ENCODE data around the gene DCP2.
A peak's percentile ranks its signal among the peaks of the same experiment; 100 is the strongest.

The DCP2 gene

DNA sequence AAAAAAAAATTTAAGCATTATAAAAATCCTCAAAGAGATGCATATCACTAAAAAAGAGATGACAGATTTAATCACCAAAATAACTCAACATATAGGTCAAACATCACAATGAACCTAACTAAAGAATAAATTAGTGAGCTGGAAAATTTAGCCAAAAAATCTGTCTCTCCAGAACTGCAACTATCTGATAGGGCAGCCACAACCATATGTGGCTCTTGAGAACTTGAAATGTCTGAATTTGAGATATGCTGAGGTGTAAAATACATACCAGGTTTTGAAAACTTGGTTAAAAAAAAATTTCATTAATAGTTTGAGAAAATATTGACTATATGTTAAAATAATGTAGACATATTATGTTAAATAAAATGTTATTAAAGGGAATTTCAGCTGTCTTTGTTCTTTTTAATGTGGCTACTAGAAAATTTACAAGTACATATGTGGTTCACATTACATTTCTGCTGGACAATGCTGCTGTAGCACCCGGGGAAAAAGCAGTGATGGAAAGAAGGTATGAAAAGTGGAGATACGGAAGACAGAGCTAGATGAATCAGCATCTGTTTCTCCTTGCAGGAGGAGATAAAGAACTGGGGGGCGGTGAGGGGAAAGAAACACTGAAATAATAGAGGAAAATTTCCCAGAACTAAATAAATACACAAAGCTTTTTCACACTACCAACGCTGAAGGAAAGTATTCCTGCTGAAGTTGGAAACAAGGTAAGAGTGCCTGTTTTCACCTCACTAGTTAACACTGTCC, 66.1 kb downstream of the DCP2 start:
- no peak overlapping the region for H3K4me3 ChIP-seq (ENCODE audit: low read length)
- TF ChIP-seq CTCF (conservative IDR thresholded peaks at IDR 0.05; ENCODE audit: low read length) = no peak
- no peak for DNase-seq (ENCODE audit: low read depth)

DNA sequence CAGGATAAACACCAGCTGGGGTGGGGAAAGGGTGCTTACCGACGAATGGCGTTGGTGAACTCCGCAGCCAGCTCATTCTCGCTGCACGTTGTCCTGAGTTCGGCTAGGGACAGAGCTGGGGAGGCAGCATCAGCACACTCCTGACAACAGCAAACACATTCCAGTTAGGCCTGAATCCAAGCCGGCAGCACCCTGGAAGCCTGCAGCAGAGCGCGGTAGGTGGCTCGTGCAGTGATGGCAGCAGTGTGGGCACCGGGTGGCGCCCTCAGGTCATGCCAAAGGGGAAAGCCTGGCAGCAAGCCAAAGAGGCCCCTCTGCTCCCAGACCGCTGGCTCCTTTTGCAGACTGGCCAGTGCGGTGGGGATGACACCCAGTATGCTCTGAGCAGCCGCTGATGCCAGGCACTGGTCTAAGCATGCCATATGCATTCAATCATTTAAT, 66.9 kb downstream of the DCP2 start:
- peak; percentile 37 for DNase-seq (ENCODE audit: low read depth)
- TF ChIP-seq CTCF (conservative IDR thresholded peaks at IDR 0.05; ENCODE audit: low read length) = peak; percentile 31
- no peak overlapping the region for H3K4me3 ChIP-seq (ENCODE audit: low read length)

DNA sequence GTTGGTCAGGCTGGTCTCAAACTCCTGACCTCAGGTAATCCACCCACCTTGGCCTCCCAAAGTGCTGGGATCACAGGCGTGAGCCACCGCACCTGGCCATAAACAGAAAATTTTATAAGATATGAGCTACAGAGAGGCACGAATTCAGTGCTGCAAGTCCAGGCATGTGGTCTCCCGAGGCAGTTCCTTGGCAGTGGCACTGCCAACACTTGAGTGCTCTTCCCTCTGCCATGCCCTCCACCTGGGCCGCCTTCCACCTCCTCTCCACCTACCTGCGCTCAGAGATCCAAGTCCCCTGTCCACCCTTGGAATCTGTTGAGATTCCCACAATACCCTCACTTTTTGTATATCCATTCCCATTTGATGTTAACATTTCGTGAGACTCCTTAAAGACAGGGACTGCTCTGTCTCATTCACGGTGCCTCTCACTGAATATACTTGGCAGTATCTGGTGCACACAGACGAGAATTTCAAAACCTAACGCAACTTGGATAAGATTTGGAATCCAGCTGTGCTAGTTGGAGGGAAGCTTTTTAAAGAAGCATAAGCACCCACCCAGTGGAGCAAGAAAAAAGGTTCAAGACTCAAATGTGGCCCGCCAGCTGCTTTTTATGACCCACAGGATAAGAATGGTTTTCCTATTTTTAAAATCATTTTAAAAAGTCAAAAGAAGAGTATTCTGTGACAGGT, 68.3 kb downstream of the DCP2 start:
- no peak overlapping the region for H3K4me3 ChIP-seq (ENCODE audit: low read length)
- TF ChIP-seq CTCF (conservative IDR thresholded peaks at IDR 0.05; ENCODE audit: low read length) = no peak
- DNase-seq (ENCODE audit: low read depth) = no peak

DNA sequence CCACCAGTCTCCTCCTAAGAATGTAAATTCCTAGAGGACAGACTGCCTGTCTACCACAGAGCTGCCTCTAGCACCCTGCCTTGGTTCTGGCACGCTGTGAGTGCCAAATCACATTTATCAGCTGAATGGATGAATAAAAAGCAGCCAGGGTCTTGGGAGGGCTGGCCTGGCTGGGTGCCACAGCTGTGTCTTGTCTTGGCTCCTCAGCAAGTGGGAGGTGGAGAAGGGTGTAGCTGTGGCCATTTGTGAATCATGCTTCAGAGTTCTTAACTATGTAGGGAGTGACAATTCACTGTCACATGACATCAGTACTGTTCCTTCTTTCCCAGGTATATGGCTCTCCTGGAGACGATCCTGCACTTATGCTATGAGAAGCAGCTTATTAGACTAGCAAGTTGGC, 70.6 kb downstream of the DCP2 start:
- peak; percentile 39 for DNase-seq (ENCODE audit: low read depth)
- H3K4me3 ChIP-seq (ENCODE audit: low read length) = no peak overlapping the region
- no peak for TF ChIP-seq CTCF (conservative IDR thresholded peaks at IDR 0.05; ENCODE audit: low read length)

DNA sequence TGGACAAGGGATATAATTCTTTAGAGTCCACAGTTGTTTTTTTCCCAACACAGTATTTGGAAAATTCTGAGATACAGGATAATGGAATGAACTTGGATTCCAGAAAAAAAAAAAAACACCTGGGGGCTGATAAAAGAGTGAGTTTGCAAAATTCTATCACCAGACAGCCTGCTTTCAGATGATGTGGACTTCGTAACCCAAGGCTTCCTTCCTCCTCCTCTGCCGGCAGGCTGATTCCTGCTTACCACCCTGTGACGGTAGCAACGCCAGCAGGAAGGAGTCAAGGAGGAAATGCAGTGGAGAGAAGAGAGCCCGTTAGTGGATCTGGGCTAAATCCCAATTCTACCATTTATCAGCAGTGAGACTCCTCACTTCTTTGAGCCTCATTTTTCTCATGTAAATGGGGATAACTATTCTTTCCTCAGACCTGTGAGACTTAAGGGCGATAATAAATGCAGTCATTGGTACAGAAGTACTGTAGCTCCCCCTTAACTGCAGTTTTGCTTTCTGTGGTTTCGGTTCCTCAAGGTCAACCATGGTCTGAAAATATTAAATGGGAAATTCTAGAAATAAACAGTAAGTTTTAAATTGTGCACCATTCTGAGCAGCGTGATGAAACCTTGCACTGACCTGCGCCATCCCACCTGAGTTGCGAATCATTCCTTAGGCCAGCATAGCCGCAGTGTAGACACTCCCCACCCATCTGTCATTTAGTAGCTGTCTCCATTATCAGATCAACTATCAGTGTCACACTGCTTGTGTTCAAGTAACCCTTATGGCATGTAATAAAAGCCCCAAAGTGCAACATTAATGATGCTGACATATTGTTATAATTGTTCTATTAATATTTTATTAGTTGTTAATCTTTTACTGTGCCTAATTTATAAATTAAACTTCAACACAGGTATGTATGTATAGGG, 71.4 kb downstream of the DCP2 start:
- no peak overlapping the region for H3K4me3 ChIP-seq (ENCODE audit: low read length)
- TF ChIP-seq CTCF (conservative IDR thresholded peaks at IDR 0.05; ENCODE audit: low read length) = no peak
- no peak for DNase-seq (ENCODE audit: low read depth)

GRCh38 chr5:113048931-113049330, 72.3 kb downstream of the DCP2 start:
- no peak overlapping the region for H3K4me3 ChIP-seq (ENCODE audit: low read length)
- TF ChIP-seq CTCF (conservative IDR thresholded peaks at IDR 0.05; ENCODE audit: low read length) = no peak
- DNase-seq (ENCODE audit: low read depth) = no peak
